B cell (primary cell): Measurements from ENCODE around the gene EGF. TPM values are rescaled to one million over a fixed set of nuclear protein-coding genes. Genes with fewer than 3 reads are reported as not detected.
"Not testable (repeated sequence)": the region's sequence is repeated elsewhere in the genome, so short reads cannot be mapped to it uniquely, and the experiment has no call there.

Experiments
- ATAC-seq: fragments of 200-7000 bp; cut with Tn5 transposase; one replicate; pipeline ENCODE4 v1.10.0; 2021; ENCODE audit warnings: low read depth, mild to moderate bottlenecking, moderate number of reproducible peaks, moderate library complexity
- CTCF ChIA-PET: fragments of 350-600 bp; sonication (Branson Sonifier 250); formaldehyde crosslinking; loops from one replicate; lab custom pipeline; 2021; ENCODE audit warnings: antibody characterized with exemption, inconsistent platforms; lab: Charles Lee
- POLR2A ChIA-PET: fragments of 350-600 bp; sonication (Branson Sonifier 250); formaldehyde crosslinking; loops from one replicate; lab custom pipeline; 2021; ENCODE audit warnings: antibody characterized with exemption; lab: Charles Lee
- DNase-seq: peaks from one replicate; pipeline ENCODE4 v3.0.0; 2013
- H2AFZ ChIP-seq: 2 replicates; pipeline ENCODE4 v1.6.1; 2012; ENCODE audit warnings: mild to moderate bottlenecking, low read depth, low read length; ENCODE audit not compliant: insufficient read depth, poor library complexity, severe bottlenecking
- H3K27ac ChIP-seq, 2 donors: 1 replicate in 1 of 2; 2 replicates in 1 of 2; pipeline ENCODE4 v1.5.1; 2012 to 2013; ENCODE audit warnings: low read length in 2 of 2, mild to moderate bottlenecking in 2 of 2, moderate library complexity in 1 of 2
- H3K27me3 ChIP-seq, 4 experiments: fragments of 200-600 bp in 1 of 4; sonication (generic) in 1 of 4; replicated peaks in 1 of 4; 1 replicate in 2 of 4; 2 replicates in 2 of 4; pipeline versions ENCODE4 v1.6.1 to v1.7.0; 2013 to 2016; ENCODE audit warnings: low read length in 3 of 4, mild to moderate bottlenecking in 2 of 4, mixed read lengths in 1 of 4, moderate library complexity in 1 of 4; ENCODE audit not compliant: insufficient read depth in 4 of 4, control insufficient read depth in 3 of 4; ENCODE audit errors: control extremely low read depth in 1 of 4
- H3K36me3 ChIP-seq, 2 experiments: replicated peaks in 1 of 2; 1 replicate in 1 of 2; 2 replicates in 1 of 2; pipeline versions ENCODE4 v1.6.1 to v1.7.1; 2013; ENCODE audit warnings: low read length in 1 of 2; ENCODE audit not compliant: insufficient read depth in 2 of 2, control insufficient read depth in 1 of 2; ENCODE audit errors: control extremely low read depth in 1 of 2, extremely low read depth in 1 of 2
- H3K4me1 ChIP-seq, 2 donors: fragments of 200-600 bp in 1 of 2; sonication (generic) in 1 of 2; 1 replicate in 1 of 2; 2 replicates in 1 of 2; pipeline versions ENCODE4 v1.5.1 to v1.6.1; 2013 to 2017; ENCODE audit warnings: low read length in 2 of 2; ENCODE audit not compliant: control insufficient read depth in 2 of 2, insufficient read depth in 2 of 2
- H3K4me2 ChIP-seq: replicated peaks from 2 replicates; pipeline ENCODE3; 2012; ENCODE audit warnings: mild to moderate bottlenecking, low read depth, low read length; ENCODE audit not compliant: poor library complexity, severe bottlenecking
- H3K4me3 ChIP-seq, 5 experiments: fragments of 200-600 bp in 1 of 5; sonication (generic) in 1 of 5; 1 replicate in 3 of 5; 2 replicates in 2 of 5; pipeline versions ENCODE4 v1.5.1 to v1.7.0; 2011 to 2016; ENCODE audit warnings: low read length in 4 of 5, mild to moderate bottlenecking in 4 of 5, low read depth in 2 of 5, control low read depth in 1 of 5, moderate library complexity in 1 of 5; ENCODE audit not compliant: insufficient read depth in 1 of 5; ENCODE audit errors: control extremely low read depth in 1 of 5, extremely low read depth in 1 of 5
- H3K79me2 ChIP-seq: fragments of 200-600 bp; sonication (generic); one replicate; pipeline ENCODE4 v1.6.0; 2016; ENCODE audit warnings: low read length; ENCODE audit not compliant: control insufficient read depth, insufficient read depth
- H3K9ac ChIP-seq: fragments of 200-600 bp; sonication (generic); 2 replicates; pipeline ENCODE4 v1.6.1; 2017; ENCODE audit warnings: mild to moderate bottlenecking, low read length, moderate library complexity
- H3K9me3 ChIP-seq, 3 donors: one replicate each; pipeline versions ENCODE4 v1.6.1 to v1.7.1; 2013; ENCODE audit warnings: low read length in 2 of 3; ENCODE audit not compliant: control insufficient read depth in 2 of 3, insufficient read depth in 1 of 3; ENCODE audit errors: control extremely low read depth in 1 of 3
- H4K20me1 ChIP-seq: 2 replicates; pipeline ENCODE4 v1.6.0; 2012; ENCODE audit warnings: mild to moderate bottlenecking, low read length; ENCODE audit not compliant: insufficient read depth, control insufficient read depth, poor library complexity, severe bottlenecking
- H3K27ac Mint-ChIP-seq: one replicate; pipeline ENCODE4 v1.8.0; 2021; ENCODE audit warnings: mixed read lengths
- H3K27me3 Mint-ChIP-seq: one replicate; pipeline ENCODE4 v1.8.0; 2021; ENCODE audit warnings: mixed read lengths
- H3K4me1 Mint-ChIP-seq: one replicate; pipeline ENCODE4 v1.8.0; 2021; ENCODE audit warnings: mixed read lengths
- H3K4me3 Mint-ChIP-seq: one replicate; pipeline ENCODE4 v1.8.0; 2021; ENCODE audit warnings: mixed read lengths
- H3K9me3 Mint-ChIP-seq: one replicate; pipeline ENCODE4 v1.8.0; 2022; ENCODE audit warnings: mixed read lengths; ENCODE audit not compliant: insufficient read depth
- EZH2 ChIP-seq: IDR thresholded peaks from 2 replicates; pipeline ENCODE4 v1.6.1; 2012; ENCODE audit warnings: borderline replicate concordance, low read depth, mild to moderate bottlenecking, moderate library complexity, low read length; ENCODE audit not compliant: insufficient read depth, poor library complexity, severe bottlenecking
- WGBS: methylation state at CpG from one replicate; pipeline ENCODE4 v1.1.5; 2013; ENCODE audit warnings: missing lambda C conversion rate; ENCODE audit not compliant: insufficient coverage; 5-methylcytosine and 5-hydroxymethylcytosine counted together
- intact Hi-C: fragments of 100-400 bp; cut with micrococcal nuclease; formaldehyde crosslinking; loops from one replicate; pipeline ENCODE4 v1.10.0; 2022
- polyA plus RNA-seq: library from polyadenylated mRNA; depleted of rRNA; stranded (reverse); fragments of >200 nt; gene quantifications from 2 replicates; pipeline ENCODE4 v1.2.3, GENCODE V29; 2012
- total RNA-seq, 2 donors: library from RNA; stranded (reverse); fragments of 120-200 nt in 1 of 2; gene quantifications; 1 replicate in 1 of 2; 2 replicates in 1 of 2; pipeline versions ENCODE4 v1.2.3 to v1.2.4, GENCODE V29; 2013 to 2022
- TF ChIP-seq, protein P1 (sequence below): fragments of 200-600 bp; IDR thresholded peaks from one replicate; pipeline ENCODE4 v1.8.0; 2022; ENCODE audit warnings: antibody characterized with exemption, mild to moderate bottlenecking

Gene EGF
- total and polyA plus RNA-seq, 2 donors (not counting 1 experiment from before 2014, with no cell fraction given): not detected

GRCh38 chr4:109947457-109947856, 34.8 kb downstream of the EGF start:
- no peaks in the 10 kb centered on the region for H4K20me1 ChIP-seq
- DNase-seq (no peak), ATAC-seq (no peak)
- no peak overlapping the region for H3K27ac ChIP-seq
- no peaks in the 10 kb centered on the region for H3K4me1 ChIP-seq
- no peak overlapping the region for H3K4me3 ChIP-seq
- peaks cover 7% of the 10 kb centered on the region for H3K27me3 Mint-ChIP-seq
- no peak overlapping the region for H3K4me2 ChIP-seq
- no peaks in the 10 kb centered on the region for H3K79me2 ChIP-seq
- H3K9me3 Mint-ChIP-seq: no peaks in the 10 kb centered on the region
- H3K9ac ChIP-seq: no peak overlapping the region
- ChIA-PET CTCF (no interaction called here), POLR2A (no interaction called here)
- H3K4me1 Mint-ChIP-seq: no peaks in the 10 kb centered on the region
- no peaks in the 10 kb centered on the region for H3K36me3 ChIP-seq
- H3K27me3 ChIP-seq: no peaks in the 10 kb centered on the region
- intact Hi-C loops: no loop called here
- H3K9me3 ChIP-seq: no peaks in the 10 kb centered on the region
- no peak overlapping the region for H2AFZ ChIP-seq
- H3K4me3 Mint-ChIP-seq: no peak overlapping the region
- no CpG with 5 or more reads among the region's 1 CpG for WGBS
- no peak for TF ChIP-seq EZH2
- TF ChIP-seq, protein P1, sequence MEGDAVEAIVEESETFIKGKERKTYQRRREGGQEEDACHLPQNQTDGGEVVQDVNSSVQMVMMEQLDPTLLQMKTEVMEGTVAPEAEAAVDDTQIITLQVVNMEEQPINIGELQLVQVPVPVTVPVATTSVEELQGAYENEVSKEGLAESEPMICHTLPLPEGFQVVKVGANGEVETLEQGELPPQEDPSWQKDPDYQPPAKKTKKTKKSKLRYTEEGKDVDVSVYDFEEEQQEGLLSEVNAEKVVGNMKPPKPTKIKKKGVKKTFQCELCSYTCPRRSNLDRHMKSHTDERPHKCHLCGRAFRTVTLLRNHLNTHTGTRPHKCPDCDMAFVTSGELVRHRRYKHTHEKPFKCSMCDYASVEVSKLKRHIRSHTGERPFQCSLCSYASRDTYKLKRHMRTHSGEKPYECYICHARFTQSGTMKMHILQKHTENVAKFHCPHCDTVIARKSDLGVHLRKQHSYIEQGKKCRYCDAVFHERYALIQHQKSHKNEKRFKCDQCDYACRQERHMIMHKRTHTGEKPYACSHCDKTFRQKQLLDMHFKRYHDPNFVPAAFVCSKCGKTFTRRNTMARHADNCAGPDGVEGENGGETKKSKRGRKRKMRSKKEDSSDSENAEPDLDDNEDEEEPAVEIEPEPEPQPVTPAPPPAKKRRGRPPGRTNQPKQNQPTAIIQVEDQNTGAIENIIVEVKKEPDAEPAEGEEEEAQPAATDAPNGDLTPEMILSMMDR: no peak
- H3K27ac Mint-ChIP-seq: no peak overlapping the region

- DNase-seq (no peak), ATAC-seq (no peak)
- ChIA-PET CTCF (no interaction called here), POLR2A (no interaction called here)
- Mint-ChIP-seq H3K27ac (no peak overlapping the region), H3K9me3 (no peaks in the 10 kb centered on the region), H3K4me3 (no peak overlapping the region), H3K27me3 (peaks cover 7% of the 10 kb centered on the region), H3K4me1 (no peaks in the 10 kb centered on the region)
- no peak overlapping the region for H3K4me3 ChIP-seq
- H3K36me3 ChIP-seq: no peaks in the 10 kb centered on the region
- H3K27me3 ChIP-seq: no peaks in the 10 kb centered on the region
- H3K79me2 ChIP-seq: no peaks in the 10 kb centered on the region
- no peaks in the 10 kb centered on the region for H3K9me3 ChIP-seq
- H3K4me2 ChIP-seq: no peak overlapping the region
- WGBS: 100% methylated on average over 1 of the region's 1 CpG
- no peaks in the 10 kb centered on the region for H4K20me1 ChIP-seq
- TF ChIP-seq, protein P1: no peak
- no peak for TF ChIP-seq EZH2
- H2AFZ ChIP-seq: no peak overlapping the region
- no peaks in the 10 kb centered on the region for H3K4me1 ChIP-seq
- H3K27ac ChIP-seq: no peak overlapping the region
- intact Hi-C loops: no loop called here
- no peak overlapping the region for H3K9ac ChIP-seq
Measured at GRCh38 chr4:109947918-109948317, 35.2 kb downstream of the EGF start.

DNA sequence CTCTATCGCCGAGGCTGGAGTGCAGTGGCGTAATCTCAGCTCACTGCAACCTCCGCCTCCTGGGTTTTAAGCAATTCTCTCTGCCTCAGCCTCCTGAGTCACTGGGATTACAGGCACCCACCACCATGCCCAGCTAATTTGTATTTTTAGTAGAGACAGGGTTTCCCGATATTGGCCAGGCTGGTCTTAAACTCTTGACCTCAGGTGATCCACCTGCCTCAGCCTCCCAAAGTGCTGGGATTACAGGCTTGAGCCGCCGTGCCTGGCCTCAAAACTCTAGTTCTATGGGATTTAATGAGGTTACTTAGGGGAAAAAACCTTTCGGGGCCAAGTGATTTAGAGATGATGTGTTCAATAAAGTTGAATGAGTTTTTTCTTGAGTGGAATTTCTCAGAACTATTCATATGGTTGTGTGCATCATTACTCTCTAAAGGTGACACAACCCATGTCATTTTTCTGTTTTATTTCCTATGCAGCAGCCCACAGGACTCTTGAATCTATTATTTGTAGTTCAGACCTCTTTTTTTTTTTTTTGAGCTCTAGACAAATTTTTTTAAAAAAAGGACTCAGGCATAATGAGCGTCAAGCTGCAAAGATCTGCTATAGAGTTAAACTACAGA, 36.5 kb downstream of the EGF start:
- H3K27ac ChIP-seq, H3K4me2 ChIP-seq, H3K4me3 Mint-ChIP-seq, H2AFZ ChIP-seq, H3K27ac Mint-ChIP-seq, ATAC-seq, H3K27me3 ChIP-seq, H3K79me2 ChIP-seq, H3K9me3 ChIP-seq, H3K4me1 ChIP-seq, intact Hi-C loops, H3K9ac ChIP-seq, H4K20me1 ChIP-seq, H3K4me3 ChIP-seq, H3K36me3 ChIP-seq, DNase-seq, POLR2A ChIA-PET, H3K4me1 Mint-ChIP-seq, H3K27me3 Mint-ChIP-seq, H3K9me3 Mint-ChIP-seq: not testable (repeated sequence)
- CTCF ChIA-PET: interaction anchor here (0.7 kb wide), 1 partner anchor 102 kb away, joined by 4 read pairs; no protein-coding TSS in a partner anchor
- 98% methylated on average over 6 of the region's 9 CpGs for WGBS
